ENCODE results near the gene CLIP3.
A peak's percentile ranks its signal among the peaks of the same experiment; 100 is the strongest.
"Not testable (repeated sequence)": the region's sequence is repeated elsewhere in the genome, so short reads cannot be mapped to it uniquely, and the experiment has no call there.

The CLIP3 gene

DNA sequence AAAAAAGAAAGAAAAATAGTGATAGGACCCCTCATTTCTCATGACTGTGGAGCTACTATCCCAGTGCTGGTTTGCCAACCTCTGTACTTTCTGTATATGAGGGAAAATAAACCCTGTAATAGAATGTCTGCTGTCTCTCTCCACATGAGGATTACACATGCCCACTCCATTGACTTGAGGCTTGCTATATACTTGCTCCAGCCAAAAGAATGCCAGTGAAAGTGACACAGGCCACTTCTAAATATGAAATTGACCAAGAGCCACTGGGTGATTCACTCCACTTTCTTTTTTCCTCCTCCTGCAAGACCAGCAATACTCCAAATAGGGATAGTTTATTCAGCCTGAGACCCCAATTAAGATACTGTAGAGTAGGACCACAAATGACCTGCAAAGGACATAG, 15.2 kb upstream of the CLIP3 start:
- no peak for DNase-seq

DNA sequence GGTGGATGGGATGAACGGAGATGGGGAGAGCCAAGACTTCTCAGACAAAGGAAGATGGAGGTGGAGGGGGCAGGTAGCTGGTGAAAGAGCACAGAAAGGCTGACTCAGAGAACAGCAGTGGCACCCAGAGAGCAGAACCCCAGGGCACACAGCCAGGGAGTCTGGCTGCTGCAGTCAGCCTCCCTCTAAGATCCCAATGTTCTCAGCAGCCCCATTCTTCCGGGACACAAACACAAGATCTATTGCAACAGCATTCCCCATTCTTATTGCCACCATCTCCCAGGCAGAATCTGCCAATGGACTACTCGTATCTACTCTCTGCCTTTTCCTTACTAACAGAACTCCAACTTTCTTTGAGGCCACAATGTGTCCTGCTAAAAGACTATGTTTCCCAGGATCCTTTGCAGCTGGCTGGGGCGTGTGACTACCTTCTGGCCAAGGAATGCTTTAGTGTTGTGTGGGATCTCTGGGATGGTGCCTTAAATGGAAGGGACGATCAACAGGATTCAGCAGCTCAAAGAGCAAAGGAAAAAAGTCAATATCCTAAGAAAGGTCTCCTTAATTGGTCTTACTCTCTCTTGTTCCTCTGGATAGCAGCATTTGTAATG, 13.9 kb upstream of the CLIP3 start:
- no peak for DNase-seq

DNA sequence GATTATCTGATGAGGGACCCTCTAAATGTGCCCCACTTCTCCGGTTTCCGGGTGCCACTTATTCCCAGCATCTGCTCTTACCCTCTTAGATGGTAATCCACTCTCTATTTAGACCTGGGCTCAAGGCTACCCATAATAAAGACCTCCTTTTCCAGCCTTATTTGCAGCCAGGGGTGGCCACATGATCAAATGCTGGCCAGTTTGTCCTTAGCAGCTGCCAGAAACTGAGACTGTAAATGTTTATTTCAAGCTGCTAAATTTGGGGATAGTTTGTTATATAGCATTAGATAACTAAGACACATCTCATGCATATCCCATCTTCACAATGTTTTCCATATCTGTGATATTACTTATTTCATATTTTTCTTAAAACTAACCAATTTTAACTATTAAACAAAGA, 11.3 kb upstream of the CLIP3 start:
- DNase-seq = no peak

DNA sequence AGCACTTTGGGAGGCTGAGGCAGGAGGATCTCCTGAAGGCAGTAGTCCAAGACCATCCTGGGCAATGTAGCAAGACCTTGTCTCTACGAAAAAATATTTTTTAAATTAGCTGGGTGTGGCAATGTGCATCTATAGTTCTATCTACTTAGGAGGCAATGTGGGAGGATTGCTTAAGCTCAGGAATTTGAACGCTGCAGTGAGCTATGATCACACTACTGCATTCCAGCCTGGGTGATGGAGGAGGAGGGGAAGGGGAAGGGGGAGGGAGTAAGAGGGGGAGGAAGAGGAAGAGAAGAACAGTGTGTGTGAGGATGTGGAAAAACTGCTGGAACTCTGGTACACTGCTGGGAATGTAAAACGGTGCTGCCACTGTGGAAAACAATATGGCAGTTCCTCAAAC, 9.2 kb upstream of the CLIP3 start:
- no peak for DNase-seq

DNA sequence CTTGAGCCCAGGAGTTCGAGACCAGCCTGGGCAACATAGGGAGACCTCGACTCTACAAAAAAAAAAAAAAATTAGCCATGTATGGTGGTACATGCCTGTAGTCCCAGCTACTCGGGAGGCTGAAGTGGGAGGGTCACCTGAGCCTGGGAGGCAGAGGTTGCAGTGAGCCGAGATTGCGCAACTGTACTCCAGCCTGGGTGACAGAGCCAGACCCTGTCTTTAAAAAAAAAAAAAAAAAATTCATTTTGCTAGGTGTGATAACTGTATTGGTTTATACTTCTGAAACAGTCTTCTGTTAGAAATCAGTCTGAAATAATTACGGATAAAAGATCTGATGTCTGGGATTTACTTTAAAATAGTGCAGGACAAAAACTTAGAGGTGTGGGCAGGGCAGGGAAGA, 8.4 kb upstream of the CLIP3 start:
- DNase-seq = not testable (repeated sequence)

DNA sequence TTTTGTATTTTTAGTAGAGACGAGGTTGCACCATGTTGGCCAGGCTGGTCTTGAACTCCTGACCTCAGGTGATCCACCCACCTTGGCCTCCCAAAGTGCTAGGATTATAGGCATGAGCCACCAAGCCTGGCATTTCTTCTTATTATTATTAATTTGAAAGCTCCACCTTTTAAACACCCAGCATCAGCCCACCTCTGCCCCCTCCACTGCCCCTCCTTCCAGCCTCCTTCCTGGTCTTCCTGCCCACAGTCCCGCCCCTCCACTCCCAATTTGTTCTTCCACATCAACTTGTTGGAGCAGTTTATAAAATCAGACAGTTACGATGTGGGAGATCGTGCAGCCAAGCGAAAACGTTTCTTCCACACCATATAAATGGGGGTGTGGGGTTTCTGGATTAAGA, 7.8 kb upstream of the CLIP3 start:
- no peak for DNase-seq

DNA sequence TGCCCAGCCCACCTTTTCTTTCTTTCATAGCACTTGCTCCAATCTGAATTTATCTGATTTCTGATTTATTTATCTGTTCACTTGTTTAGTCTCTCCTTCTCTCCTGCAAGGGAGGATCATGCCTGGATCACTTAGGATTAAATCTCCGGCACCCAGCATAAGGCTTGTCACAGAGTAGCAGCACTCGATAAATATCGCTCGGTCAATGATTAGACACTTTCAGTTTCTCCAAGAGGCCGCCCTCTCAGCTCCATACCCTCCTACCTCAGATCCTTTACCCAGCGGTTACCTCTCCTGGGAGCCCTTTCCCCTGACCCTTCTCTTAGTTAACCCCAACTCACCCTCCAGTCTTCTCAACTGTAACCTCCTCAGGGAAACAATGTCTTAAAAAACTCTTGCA, 1.4 kb downstream of the CLIP3 start:
- no peak for DNase-seq

DNA sequence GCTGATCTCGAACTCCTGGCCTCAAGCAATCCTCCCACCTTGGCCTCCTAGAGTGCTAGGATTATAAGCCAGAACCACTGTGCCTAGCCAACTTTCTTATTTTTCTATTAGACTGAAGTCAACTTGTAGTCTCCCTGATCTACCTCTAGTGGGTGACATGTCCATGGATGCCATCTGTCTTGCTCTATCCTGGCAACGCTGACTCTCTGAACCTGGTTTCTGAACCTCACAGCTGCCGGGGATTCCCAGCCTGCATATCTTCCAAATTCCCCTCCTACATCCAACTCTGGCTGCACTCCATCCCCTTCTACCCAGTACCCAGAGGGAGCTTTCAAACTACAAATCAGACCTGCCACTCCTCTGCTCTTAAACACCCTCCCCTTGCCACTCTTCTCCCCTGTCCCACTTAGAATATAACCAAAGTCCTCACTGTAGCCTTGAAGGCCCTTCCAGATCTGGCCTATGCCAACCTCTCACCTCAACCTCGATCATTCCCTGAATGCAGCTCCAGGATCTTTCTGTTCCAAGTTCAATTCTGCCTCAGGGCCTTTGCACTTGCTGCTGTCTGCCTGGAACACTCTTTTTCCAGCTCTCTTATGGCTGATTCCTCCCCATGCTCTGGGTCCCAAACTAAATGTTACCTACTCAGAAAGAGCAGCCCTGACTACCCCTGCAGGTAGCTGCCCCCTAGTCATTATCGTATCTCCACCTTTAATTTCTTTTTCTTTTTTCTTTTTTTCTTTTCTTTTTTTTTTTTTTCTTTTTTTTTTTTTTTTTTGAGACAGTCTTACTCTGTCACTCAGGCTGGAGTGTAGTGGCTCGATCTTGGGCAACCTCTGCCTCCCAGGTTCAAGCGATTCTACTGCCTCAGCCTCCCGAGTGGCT, 2.2 kb downstream of the CLIP3 start:
- no peak for DNase-seq

DNA sequence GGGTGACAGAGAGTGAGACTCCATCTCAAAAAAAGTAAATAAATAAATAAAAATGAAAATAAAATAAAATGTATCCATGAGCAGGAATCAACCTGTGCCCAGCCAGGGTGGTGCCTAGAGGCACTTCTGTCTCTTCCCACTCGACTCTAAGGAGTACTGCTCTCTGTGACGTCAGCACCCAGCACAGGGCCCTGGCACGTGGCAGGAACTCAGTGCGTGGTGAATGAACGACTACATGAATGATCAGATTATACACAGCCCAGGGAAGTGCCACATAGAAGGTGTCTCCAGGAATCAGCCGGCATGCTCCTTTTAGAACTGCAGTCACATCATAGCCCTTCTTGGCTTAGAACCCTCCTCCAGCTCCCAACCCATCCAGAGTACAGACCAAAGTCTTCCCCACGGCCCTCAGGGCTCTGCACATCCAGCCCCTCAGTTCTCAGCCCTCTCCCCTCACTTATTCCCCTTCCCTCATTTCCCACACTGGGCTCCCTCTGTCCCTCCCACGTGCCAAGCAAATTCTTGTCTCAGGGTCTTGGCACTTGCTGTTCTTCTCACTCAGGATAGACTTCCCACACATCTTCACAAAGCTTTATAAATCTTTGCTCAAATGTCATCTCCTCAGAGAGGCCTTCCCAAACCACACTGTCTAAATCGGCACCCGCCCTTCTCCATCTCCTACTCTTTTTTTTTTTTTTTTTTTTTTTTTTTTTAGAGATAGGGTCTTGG, 4.2 kb downstream of the CLIP3 start:
- DNase-seq = no peak

DNA sequence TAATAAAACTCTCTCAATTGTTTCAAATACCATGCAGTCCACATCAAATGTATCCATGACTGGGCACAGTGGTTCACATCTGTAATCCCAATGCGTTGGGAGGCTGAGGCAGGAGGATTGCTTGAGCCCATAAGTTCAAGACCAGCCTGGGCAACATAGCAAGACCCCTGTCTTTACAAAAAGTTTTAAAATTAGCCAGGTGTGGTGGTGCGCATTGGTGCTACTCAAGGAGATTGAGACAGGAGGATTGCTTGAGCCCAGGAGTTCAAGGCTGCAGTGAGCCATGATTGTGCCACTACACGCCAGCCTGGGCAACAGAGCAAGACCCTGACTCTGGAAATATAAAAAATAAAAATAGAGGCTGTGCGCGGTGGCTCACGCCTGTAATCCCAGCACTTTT, 5.0 kb downstream of the CLIP3 start:
- DNase-seq = no peak

DNA sequence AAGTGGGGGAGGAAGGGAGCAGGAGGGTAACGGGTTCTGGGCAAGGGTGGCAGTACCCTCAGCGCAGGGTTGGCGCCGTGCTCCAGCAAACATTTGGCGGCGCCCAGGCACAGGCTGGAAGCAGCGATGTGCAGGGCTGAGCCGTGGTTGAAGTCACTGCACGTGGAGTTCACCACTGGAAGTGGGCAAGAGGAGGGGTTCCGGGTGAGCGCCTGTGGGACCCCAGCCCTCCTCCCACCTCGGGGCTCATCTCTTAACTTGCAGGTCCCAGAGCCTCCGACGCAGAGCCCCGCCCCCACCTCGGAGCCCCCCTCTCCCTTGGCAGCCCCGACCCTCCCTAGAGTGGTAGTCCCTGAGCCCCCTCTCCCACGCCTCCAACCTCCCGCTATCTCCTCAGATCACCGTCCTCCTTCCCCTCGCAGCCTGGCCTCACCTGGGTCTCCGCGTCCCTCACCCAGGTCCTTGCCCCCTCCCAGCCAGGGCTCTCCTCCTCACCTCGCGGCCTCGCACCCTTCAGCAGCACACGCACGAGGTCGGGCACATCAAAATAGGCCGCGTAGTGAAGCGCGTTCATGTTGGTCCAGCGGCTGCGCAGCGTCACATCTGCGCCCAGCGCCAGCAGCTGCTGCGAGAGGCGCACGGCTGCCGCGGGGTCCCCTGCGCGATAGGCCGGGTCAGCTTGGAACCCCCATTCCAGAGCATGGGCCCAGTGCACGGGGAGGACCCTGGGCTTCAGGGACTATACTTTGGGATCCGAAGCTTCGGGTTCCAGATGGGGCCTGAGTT, 6.4 kb downstream of the CLIP3 start:
- DNase-seq = no peak

DNA sequence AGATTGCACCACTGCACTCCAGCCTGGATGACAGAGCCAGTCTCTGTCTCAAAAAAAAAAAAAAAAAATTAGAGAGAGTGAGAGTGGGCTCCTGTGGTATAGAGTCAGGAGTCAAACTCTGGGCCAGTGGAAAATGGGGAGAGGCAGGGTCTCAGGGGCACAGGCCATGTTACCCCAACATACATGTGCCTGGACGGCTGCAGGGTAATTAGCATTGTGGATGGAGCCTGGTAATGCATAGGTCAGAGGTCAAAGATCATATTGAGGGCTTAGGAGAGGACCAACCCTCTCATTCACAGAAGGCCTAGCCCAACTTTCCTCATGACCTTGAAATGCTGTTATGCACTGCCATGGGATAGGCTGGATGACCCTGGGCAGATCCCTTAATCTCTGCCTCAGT, 7.1 kb downstream of the CLIP3 start:
- no peak for DNase-seq

DNA sequence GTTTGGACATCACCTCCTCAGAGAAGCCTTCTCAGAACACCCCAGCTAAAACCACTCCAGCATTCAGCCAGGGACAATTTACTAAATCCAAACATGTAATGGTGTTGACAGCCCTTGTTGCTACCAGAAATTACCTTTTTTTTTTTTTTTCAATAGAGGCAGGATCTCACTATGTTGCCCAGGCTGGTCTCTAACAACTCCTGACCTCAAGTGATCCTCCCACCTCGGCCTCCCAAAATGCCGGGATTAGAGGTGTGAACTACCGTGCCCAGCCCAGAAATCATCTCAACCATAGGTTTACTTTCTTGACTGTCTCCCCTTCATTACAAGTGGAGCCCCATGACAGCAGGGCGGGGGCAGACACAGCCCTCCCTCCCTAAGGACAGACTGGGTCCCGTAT, 9.2 kb downstream of the CLIP3 start:
- DNase-seq = no peak

DNA sequence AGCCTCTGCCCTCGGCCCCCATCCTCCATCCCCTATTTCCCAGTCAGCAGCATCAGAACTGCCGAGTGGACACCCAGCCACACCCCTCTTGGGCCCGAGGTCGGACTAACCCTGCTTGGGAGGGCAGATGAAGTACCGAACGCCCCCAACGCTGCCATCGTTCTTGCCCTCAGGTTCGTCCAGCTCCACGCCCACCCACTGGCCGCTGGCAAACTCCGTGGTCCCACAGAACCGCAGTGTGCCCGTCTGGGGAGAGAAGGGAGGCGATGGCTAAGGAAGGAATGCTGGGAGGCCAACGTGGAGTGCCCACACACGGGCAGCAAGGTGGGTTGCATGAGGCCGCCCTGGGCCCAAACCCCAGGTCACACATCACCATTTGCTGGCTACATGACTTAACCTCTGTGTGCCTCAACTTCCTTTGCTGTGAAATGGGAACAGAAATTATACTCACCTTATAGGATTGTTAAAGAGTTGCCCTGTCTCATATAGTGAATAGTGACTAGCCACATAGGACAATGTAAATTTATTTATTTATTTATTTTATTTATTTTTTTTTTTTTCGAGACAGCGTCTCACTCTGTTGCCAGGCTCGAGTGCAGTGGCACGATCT, 13.5 kb downstream of the CLIP3 start:
- no peak for DNase-seq

DNA sequence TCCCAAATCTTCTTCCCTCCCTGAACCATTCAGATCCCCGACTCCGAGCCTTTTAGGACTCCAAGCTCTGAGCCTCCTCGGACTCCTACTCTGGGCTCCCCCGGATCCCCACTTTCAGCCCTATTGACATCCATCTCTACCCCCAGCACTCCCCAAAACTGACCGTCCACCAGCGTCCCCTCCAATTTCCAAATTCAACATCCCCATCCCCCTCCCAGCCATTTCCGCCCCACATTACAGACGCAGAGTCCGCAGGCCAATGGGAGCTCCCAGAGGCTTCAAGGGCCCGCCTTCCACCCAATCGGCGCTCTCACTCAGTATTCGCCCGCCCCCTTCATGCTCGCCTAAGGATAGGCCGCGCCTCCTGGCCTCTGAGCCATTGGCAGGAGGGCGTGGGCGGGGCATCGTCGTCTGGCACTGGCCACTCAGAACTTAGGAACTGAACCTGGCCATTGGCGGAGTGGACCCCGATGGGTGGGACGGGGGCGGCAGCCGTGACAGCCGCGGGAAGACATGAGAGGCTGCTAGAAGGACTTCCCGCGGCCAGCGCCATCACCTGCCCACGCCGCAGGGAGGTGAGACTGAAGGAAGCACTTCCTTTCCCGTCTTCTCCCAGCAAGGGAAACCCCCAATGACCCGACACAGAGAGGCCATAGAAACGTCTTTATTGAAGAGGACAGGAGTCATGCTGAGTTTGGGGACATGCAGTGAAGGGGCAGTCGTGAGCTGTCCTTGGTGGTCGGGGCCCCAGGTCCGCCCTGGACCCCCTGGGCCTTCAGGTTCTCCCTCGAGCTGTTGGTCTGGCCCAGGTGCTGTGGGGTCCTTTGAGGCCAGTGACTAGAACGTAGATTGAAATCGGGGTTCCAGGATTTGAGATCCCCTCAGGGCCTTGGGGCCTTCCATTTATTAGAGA, 18.4 kb downstream of the CLIP3 start, which contains the start of gene ALKBH6:
TSS of gene ALKBH6 (minus strand) at position 202 of the 913 bp plus-strand sequence. CDS start 816 bp downstream, outside the sequence.
- peak; percentile 96 for DNase-seq

DNA sequence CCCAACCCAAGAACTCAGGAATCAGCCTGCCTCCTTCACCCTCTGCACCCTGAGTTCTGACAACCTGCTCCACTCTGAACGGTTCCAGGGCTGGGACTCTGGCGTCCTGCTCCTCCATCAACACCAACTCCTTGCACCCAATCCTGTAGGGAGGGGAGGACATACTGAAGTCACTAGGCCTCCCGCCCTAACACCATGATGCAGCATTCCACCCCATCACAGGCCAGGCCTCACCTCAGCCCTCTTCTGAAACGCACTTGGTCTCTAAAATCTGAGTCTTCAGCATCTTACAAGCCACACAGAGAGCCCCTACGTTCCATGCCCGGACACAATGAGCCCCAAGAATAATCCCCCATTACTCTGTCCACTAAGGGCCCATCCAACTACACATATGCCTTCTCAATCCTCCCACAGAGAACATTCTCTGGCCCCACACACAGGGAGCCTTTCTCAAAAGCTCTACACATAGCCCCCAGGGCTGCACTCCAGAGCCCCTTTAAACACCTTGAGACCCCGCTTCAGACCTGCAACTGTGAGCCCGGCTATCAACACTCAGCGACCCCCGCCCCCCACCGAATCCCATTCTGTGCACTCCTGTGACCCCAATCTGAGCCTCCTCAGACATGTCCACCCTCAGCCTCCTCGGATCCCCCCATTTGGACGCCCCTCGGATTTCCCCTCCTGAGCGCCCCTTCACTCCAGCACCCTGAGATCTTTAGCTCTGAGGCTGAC, 19.2 kb downstream of the CLIP3 start:
- no peak for DNase-seq

DNA sequence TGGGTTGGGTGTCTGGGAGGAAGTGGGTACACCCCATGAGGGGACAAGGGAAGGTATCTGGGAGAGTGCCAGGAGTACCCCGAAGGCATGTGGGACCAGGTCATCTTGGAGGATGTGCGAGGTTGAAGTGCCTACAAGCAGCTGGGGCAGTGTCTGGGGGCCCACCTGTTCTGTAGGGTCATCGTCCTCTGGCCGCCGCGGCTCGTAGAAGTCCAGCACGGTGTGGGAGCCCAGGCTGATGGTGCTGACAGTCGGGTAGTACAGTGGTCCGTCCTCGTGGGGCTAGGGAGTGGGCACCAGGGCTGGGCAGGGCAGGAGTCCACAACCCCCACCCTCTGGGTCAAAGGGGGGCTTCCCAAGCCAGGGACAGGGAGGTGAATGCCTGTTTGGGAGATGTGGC, 22.3 kb downstream of the CLIP3 start:
- no peak for DNase-seq

DNA sequence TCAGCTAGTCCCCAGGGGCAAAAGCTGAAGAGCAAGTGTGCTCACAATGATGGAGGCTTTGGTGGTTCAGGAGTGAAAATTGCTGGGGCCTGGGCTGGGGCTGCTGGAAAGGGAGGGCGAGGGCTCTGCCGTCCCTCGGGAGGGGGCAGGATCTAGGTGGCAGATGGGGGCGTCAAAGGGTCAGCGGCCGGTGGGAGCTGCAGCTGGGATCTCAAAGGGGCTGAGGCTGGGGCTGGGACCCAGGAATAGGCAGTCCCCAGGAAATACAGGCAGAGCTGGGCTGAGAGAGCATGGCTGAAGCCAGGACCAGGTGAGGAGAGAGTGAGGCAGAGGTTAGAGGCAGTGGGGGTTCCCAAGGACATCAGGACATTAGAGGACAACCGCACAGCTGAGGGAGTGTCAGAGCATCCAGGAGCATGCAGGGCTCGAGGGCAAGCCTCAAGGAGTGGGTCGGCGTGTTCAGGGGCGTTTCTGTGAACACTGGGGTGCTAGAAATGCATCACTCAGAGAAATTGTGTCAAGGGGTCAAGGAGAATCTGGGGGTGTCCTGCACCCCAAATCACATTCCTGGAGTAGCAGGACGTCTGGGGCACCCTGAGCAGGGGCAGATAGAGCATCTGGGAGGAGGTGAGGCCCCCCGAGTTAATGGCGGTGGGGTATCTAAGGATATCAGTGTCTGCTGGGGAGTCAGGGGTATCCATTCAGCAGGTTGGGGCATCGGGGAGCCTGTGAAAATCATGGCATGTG, 22.9 kb downstream of the CLIP3 start:
- DNase-seq = no peak

DNA sequence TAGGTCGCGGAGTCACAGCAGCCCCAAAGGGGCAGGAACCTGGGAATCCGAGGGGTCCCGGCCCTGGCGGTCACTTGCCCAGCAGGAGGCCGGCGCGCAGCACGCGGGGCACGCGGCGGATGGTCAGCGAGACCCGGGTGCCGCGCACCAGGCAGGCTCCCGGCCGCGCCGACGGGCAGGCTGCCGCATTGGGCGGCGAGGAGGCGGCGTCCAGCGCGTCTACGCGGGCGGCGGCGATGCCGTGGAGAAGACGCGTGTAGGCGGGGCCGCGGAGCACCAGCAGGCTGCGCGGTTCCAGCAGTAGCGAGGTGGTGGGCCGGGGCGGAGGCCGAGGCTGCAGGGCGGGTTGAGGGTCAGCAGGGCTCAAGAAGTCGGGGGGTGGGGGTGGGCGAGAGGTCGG, 23.5 kb downstream of the CLIP3 start:
- no peak for DNase-seq

Data from SIG-M5 (cell line).